Activated T-cell treated with anti-CD3 and anti-CD28 coated beads for 48 hours (primary cell): ENCODE results near the gene IBA57.

Source experiments
- DNase-seq: peaks from one replicate; pipeline ENCODE4 v3.0.0-alpha.2; 2020; ENCODE audit warnings: low read depth

IBA57 gene

GRCh38 chr1:228165372-228166169 lies at the start of gene IBA57:
Gene IBA57 (plus strand): TSS chr1:228165804. CDS start chr1:228165817, 13 bp downstream.
- peak; percentile 100 for DNase-seq

GRCh38 chr1:228117335-228117734 lies 48.3 kb upstream of the IBA57 start:
- no peak for DNase-seq

- no peak for DNase-seq
These were observed 47.6 kb upstream of the IBA57 start for GRCh38 chr1:228118040-228118439.

- DNase-seq = no peak
These were observed 45.3 kb upstream of the IBA57 start for GRCh38 chr1:228120351-228120750.

- DNase-seq = no peak
These were observed 44.6 kb upstream of the IBA57 start for GRCh38 chr1:228120857-228121489.

GRCh38 chr1:228122921-228123441 lies 42.6 kb upstream of the IBA57 start:
- DNase-seq = no peak

GRCh38 chr1:228123505-228123904 lies 42.1 kb upstream of the IBA57 start:
- DNase-seq = no peak

GRCh38 chr1:228125185-228125584 lies 40.4 kb upstream of the IBA57 start:
- no peak for DNase-seq

- no peak for DNase-seq
These were observed 33.8 kb upstream of the IBA57 start for GRCh38 chr1:228131766-228132165.

- no peak for DNase-seq
These were observed 31.0 kb upstream of the IBA57 start for GRCh38 chr1:228134591-228134990.

GRCh38 chr1:228136901-228137300 lies 28.7 kb upstream of the IBA57 start:
- no peak for DNase-seq

- no peak for DNase-seq
These were observed 26.1 kb upstream of the IBA57 start for GRCh38 chr1:228139406-228139930.

GRCh38 chr1:228139931-228140723 lies 25.5 kb upstream of the IBA57 start, which contains the start of gene GUK1:
Gene GUK1 (plus strand): TSS chr1:228140279. CDS start chr1:228140303, 24 bp downstream.
- peak; percentile 100 for DNase-seq

- no peak for DNase-seq
These were observed 24.8 kb upstream of the IBA57 start for GRCh38 chr1:228140724-228141225.

- no peak for DNase-seq
These were observed 24.2 kb upstream of the IBA57 start for GRCh38 chr1:228141226-228142044.

- no peak for DNase-seq
These were observed 23.4 kb upstream of the IBA57 start for GRCh38 chr1:228142155-228142691.

- DNase-seq = no peak
These were observed 22.9 kb upstream of the IBA57 start for GRCh38 chr1:228142701-228143136.

GRCh38 chr1:228143480-228144192 lies 22.0 kb upstream of the IBA57 start:
- DNase-seq = no peak

GRCh38 chr1:228144193-228144992 lies 21.2 kb upstream of the IBA57 start:
- DNase-seq = no peak
